HepG2 (cell line): Measurements from ENCODE around the gene NABP2. TPM values are rescaled to one million over a fixed set of nuclear protein-coding genes. Genes with fewer than 3 reads are reported as not detected.

Experiments used
- ATAC-seq: fragments of 200-7000 bp; cut with Tn5 transposase; 3 replicates; pipeline ENCODE4 v1.9.1; 2020; ENCODE audit warnings: mild to moderate bottlenecking, moderate library complexity
- BruUV-seq: library from RNA; stranded (reverse); fragments of 400-500 nt; replicated peaks from 2 replicates; lab custom pipeline; 2021; lab: Mats Ljungman, UMichigan
- CTCF ChIA-PET: fragments of 300-600 bp; formaldehyde crosslinking; extraction: SDS; loops from one replicate; lab custom pipeline; 2021; ENCODE audit warnings: low total read pairs, inconsistent platforms, low intra/inter-chr PET ratio; lab: Yijun Ruan, JAX
- POLR2A ChIA-PET: fragments of 350-600 bp; sonication (Branson Sonifier 250); formaldehyde crosslinking; loops from one replicate; lab custom pipeline; 2020; ENCODE audit warnings: antibody characterized with exemption, inconsistent platforms; lab: Yijun Ruan, JAX
- DNase-seq: peaks from one replicate; pipeline ENCODE4 v3.0.0-alpha.2; 2015; ENCODE audit warnings: low spot score
- FAIRE-seq: peaks from 3 replicates; lab custom pipeline; 2011; peaks lifted over from hg19 to GRCh38; lab: Jason Lieb, UNC
- H2AFZ ChIP-seq: one replicate; pipeline ENCODE4 v1.6.1; 2011; ENCODE audit warnings: low read length, inconsistent platforms
- H3K27ac ChIP-seq: fragments of 300-600 bp; 3 replicates; pipeline ENCODE4 v1.8.0; 2011; ENCODE audit warnings: mixed run types, mild to moderate bottlenecking, mixed read lengths, low read length, inconsistent platforms; ENCODE audit not compliant: insufficient read depth; ENCODE audit errors: extremely low read length
- H3K27me3 ChIP-seq, 2 experiments: fragments of 200-600 bp in 1 of 2; 2 replicates in 1 of 2; 3 replicates in 1 of 2; pipeline versions ENCODE4 v1.6.0 to v1.8.0; 2011; ENCODE audit warnings: low read length in 2 of 2, mild to moderate bottlenecking in 2 of 2, moderate library complexity in 2 of 2, inconsistent platforms in 1 of 2; ENCODE audit not compliant: insufficient read depth in 2 of 2, control insufficient read depth in 1 of 2
- H3K36me3 ChIP-seq, 2 experiments: fragments of 200-600 bp in 1 of 2; replicated peaks in 1 of 2; 2 replicates in 1 of 2; 3 replicates in 1 of 2; pipeline versions ENCODE4 v1.5.1 to v1.8.0; 2011; ENCODE audit warnings: low read length in 2 of 2, inconsistent platforms in 1 of 2; ENCODE audit not compliant: insufficient read depth in 2 of 2, control insufficient read depth in 1 of 2
- H3K4me1 ChIP-seq: 2 replicates; pipeline ENCODE4 v1.5.1; 2012; ENCODE audit warnings: low read length, inconsistent platforms; ENCODE audit not compliant: insufficient read depth
- H3K4me2 ChIP-seq: 2 replicates; pipeline ENCODE4 v1.6.0; 2011; ENCODE audit warnings: low read depth, low read length, inconsistent platforms
- H3K4me3 ChIP-seq, 3 experiments: fragments of 200-600 bp in 1 of 3; sonication (generic), shearing (Covaris generic) in 1 of 3; replicated peaks in 1 of 3; 2 replicates each; pipeline ENCODE4 v1.5.1; 2011 to 2016; ENCODE audit warnings: low read length in 3 of 3, inconsistent platforms in 2 of 3, low read depth in 2 of 3, mild to moderate bottlenecking in 2 of 3, control low read depth in 1 of 3, mixed read lengths in 1 of 3; ENCODE audit not compliant: insufficient read depth in 1 of 3
- H3K79me2 ChIP-seq: one replicate; pipeline ENCODE4 v1.6.1; 2011; ENCODE audit warnings: low read length, inconsistent platforms; ENCODE audit not compliant: insufficient read depth
- H3K9ac ChIP-seq: 2 replicates; pipeline ENCODE4 v1.6.0; 2011; ENCODE audit warnings: mild to moderate bottlenecking, low read depth, low read length, inconsistent platforms; ENCODE audit not compliant: insufficient read depth
- H3K9me3 ChIP-seq: 2 replicates; pipeline ENCODE4 v1.5.1; 2012; ENCODE audit warnings: mild to moderate bottlenecking, low read length
- H4K20me1 ChIP-seq: 2 replicates; pipeline ENCODE4 v1.6.0; 2011; ENCODE audit warnings: inconsistent platforms, mild to moderate bottlenecking, low read length, moderate library complexity; ENCODE audit not compliant: insufficient read depth
- BCL6 ChIP-seq: IDR thresholded peaks from 2 replicates; pipeline ENCODE4 v1.6.1; 2016; ENCODE audit warnings: missing genetic modification reagents, missing compliant biosample characterization
- DNMT3B ChIP-seq: conservative IDR thresholded peaks from 2 replicates; pipeline ENCODE4 v1.6.1; 2016; ENCODE audit warnings: missing biosample characterization, control low read depth
- KAT2B ChIP-seq: fragments of 150-350 bp; IDR thresholded peaks from 2 replicates; pipeline ENCODE4 v1.6.1; 2014; ENCODE audit warnings: low read depth, low read length, borderline replicate concordance
- MBNL3 ChIP-seq: fragments of 250-450 bp; sonication (Bioruptor Pico); conservative IDR thresholded peaks from 2 replicates; pipeline ENCODE4 v1.8.0; 2022; ENCODE audit warnings: mild to moderate bottlenecking, inconsistent platforms
- MYNN ChIP-seq: sonication (generic); formaldehyde crosslinking; IDR thresholded peaks from 2 replicates; pipeline ENCODE4 v1.4.0; 2020; ENCODE audit warnings: mild to moderate bottlenecking, low read depth, missing genetic modification reagents
- NAIF1 ChIP-seq: sonication (generic); formaldehyde crosslinking; IDR thresholded peaks from 2 replicates; pipeline ENCODE4 v1.5.0; 2020; ENCODE audit warnings: mild to moderate bottlenecking, missing genetic modification reagents, borderline replicate concordance
- ZHX2 ChIP-seq, 2 experiments: sonication (generic) in 1 of 2; formaldehyde crosslinking in 1 of 2; IDR thresholded peaks; 2 replicates each; pipeline versions ENCODE4 v1.6.1 to v1.9.0; 2014 to 2022; ENCODE audit warnings: antibody characterized with exemption in 1 of 2, borderline replicate concordance in 1 of 2, inconsistent platforms in 1 of 2, low read depth in 1 of 2, missing genetic modification reagents in 1 of 2
- ZNF281 ChIP-seq: sonication (generic); formaldehyde crosslinking; IDR thresholded peaks from 2 replicates; pipeline ENCODE4 v1.4.0; 2020; ENCODE audit warnings: missing genetic modification reagents, borderline replicate concordance
- ZSCAN20 ChIP-seq: sonication (generic); formaldehyde crosslinking; IDR thresholded peaks from 2 replicates; pipeline ENCODE4 v1.4.0; 2020; ENCODE audit warnings: missing genetic modification reagents, mild to moderate bottlenecking, borderline replicate concordance
- WGBS: methylation state at CpG from one replicate; pipeline ENCODE4 v1.1.6; 2017; ENCODE audit warnings: low lambda C conversion rate; 5-methylcytosine and 5-hydroxymethylcytosine counted together
- in situ Hi-C: cut with HindIII; loops from 2 replicates; pipeline ENCODE4 v1.10.0; 2017; ENCODE audit warnings: low pct_unique_long_range_greater_than_20kb; ENCODE audit not compliant: extremely low pct_ligation_motif_present
- intact Hi-C: fragments of 100-400 bp; cut with micrococcal nuclease; formaldehyde crosslinking; loops from one replicate; pipeline ENCODE4 v1.10.0; 2022; ENCODE audit not compliant: unreplicated experiment
- polyA plus RNA-seq, 8 experiments: library from polyadenylated mRNA; depleted of rRNA in 3 of 8; stranded (reverse) in 7 of 8; unstranded in 1 of 8; fragments of >200 nt; fragmentation: Illumina TruSeq in 4 of 8; extraction: Trizol in 4 of 8; gene quantifications; 2 replicates each; pipeline versions ENCODE4 v1.2.1 to v1.2.3, GENCODE V29; 2011 to 2016; ENCODE audit warnings: low read depth in 4 of 8, missing spikeins in 1 of 8, mixed read lengths in 1 of 8; ENCODE audit not compliant: insufficient read depth in 1 of 8
- total RNA-seq, 5 experiments: library from RNA; depleted of rRNA; stranded (reverse); fragments of >200 nt; fragmentation: Illumina TruSeq; extraction: Trizol; gene quantifications; 2 replicates each; pipeline ENCODE4 v1.2.3, GENCODE V29; 2016; ENCODE audit warnings: low read depth in 1 of 5
- TF ChIP-seq, protein P1 (sequence below): sonication (generic); formaldehyde crosslinking; IDR thresholded peaks from 2 replicates; pipeline ENCODE4 v1.4.0; 2020; ENCODE audit warnings: mild to moderate bottlenecking, missing genetic modification reagents
- TF ChIP-seq, protein P2 (sequence below): sonication (generic); formaldehyde crosslinking; IDR thresholded peaks from 2 replicates; pipeline ENCODE4 v1.5.1; 2020; ENCODE audit warnings: mild to moderate bottlenecking, missing genetic modification reagents, moderate library complexity

The NABP2 gene
- total and polyA plus RNA-seq, 2 of the 13 experiments (the other 11 are each of a cell fraction or from before 2014, with no cell fraction given), result 33.2 to 35.5 TPM

- WGBS, result 31% methylated on average over 5 of the region's 5 CpGs
- Histone ChIP-seq H3K27me3 (no peaks in the 10 kb centered on the region; a peak in 1 of 5 replicates), H3K4me3 (no peak overlapping the region)
- no peak for TF ChIP-seq DNMT3B (CRISPR knock-in tag)
- no peak for TF ChIP-seq BCL6 (CRISPR knock-in tag)
- TF ChIP-seq NAIF1, result no peak
- no peak for TF ChIP-seq ZSCAN20
- TF ChIP-seq, protein P1, sequence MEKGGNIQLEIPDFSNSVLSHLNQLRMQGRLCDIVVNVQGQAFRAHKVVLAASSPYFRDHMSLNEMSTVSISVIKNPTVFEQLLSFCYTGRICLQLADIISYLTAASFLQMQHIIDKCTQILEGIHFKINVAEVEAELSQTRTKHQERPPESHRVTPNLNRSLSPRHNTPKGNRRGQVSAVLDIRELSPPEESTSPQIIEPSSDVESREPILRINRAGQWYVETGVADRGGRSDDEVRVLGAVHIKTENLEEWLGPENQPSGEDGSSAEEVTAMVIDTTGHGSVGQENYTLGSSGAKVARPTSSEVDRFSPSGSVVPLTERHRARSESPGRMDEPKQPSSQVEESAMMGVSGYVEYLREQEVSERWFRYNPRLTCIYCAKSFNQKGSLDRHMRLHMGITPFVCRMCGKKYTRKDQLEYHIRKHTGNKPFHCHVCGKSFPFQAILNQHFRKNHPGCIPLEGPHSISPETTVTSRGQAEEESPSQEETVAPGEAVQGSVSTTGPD (CRISPR knock-in tag), result no peak
- no peak for TF ChIP-seq MYNN
- no peak for TF ChIP-seq MBNL3 (CRISPR knock-in tag)
- no peak for TF ChIP-seq ZHX2 (IDR thresholded peaks at IDR 0.05; ENCODE audit: low read depth)
- TF ChIP-seq ZHX2 (CRISPR knock-in tag; IDR thresholded peaks at IDR 0.05; ENCODE audit: borderline replicate concordance), result no peak
- TF ChIP-seq ZNF281, result no peak
- TF ChIP-seq, protein P2, sequence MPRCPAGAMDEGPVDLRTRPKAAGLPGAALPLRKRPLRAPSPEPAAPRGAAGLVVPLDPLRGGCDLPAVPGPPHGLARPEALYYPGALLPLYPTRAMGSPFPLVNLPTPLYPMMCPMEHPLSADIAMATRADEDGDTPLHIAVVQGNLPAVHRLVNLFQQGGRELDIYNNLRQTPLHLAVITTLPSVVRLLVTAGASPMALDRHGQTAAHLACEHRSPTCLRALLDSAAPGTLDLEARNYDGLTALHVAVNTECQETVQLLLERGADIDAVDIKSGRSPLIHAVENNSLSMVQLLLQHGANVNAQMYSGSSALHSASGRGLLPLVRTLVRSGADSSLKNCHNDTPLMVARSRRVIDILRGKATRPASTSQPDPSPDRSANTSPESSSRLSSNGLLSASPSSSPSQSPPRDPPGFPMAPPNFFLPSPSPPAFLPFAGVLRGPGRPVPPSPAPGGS (CRISPR knock-in tag), result no peak
- no peak for TF ChIP-seq KAT2B
Observed at GRCh38 chr12:56261503-56262232, 37.5 kb downstream of the NABP2 start.

More at GRCh38 chr12:56261503-56262232, 37.5 kb downstream of the NABP2 start:
- Histone ChIP-seq H3K9ac (no peak overlapping the region), H3K4me1 (peaks cover 24% of the 10 kb centered on the region), H3K36me3 (no peaks in the 10 kb centered on the region; a peak in 1 of 5 replicates), H3K4me2 (no peak overlapping the region), H3K27ac (no peak overlapping the region), H2AFZ (no peak overlapping the region), H3K9me3 (no peaks in the 10 kb centered on the region), H4K20me1 (no peaks in the 10 kb centered on the region), H3K79me2 (peaks cover 9% of the 10 kb centered on the region)
- ATAC-seq (no peak), FAIRE-seq (no peak), DNase-seq (no peak)
- in situ Hi-C loops (no loop called here), intact Hi-C loops (no loop called here)
- ChIA-PET POLR2A (no interaction called here), CTCF (no interaction called here)
- no TSS peak for BruUV-seq
